Activated CD4-positive, alpha-beta T cell treated with anti-CD3 and anti-CD28 coated beads, Interleukin-2, amount 50 U/mL, for 1 hour (primary cell): ENCODE measurements around the gene LRWD1.
A peak's percentile ranks its signal among the peaks of the same experiment; 100 is the strongest.
"Not testable (repeated sequence)": the region's sequence is repeated elsewhere in the genome, so short reads cannot be mapped to it uniquely, and the experiment has no call there.

Source experiments
- DNase-seq: peaks from one replicate; pipeline ENCODE4 v3.0.0-alpha.2; 2020

Gene LRWD1

DNA sequence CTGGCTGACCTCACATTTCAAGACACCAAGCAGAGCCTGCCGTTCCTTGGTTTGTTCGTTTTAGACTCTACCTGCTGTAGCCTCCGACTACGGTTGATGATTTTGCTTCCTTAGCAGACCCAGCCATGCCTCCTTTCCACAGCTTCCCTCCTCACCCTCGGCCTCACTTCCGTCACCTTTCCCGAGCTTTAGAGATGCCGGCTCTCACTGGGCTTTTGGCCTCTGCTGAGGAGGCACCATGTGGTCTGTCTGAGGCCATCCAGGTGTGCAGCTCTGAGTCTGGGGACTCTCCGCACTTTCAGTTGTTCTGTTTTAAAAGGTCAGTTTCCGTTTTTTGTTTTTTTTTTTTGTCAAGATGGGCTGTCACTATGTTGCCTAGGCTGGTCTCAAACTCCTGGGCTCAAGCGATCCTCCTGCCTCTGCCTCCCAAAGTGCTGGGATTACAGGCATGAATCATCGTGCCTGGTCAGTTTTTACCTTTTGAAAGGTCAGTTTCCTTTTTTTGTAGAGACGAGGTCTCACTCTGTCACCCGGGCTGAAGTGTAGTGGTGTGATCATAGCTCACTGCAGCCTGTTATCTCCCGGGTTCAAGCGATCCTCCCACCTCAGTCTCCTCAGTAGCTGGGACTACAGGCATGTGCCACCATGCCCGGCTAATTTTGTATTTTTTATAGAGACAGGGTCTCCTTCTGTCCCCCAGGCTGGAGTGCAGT lies 19.7 kb upstream of the LRWD1 start:
- DNase-seq: no peak

DNA sequence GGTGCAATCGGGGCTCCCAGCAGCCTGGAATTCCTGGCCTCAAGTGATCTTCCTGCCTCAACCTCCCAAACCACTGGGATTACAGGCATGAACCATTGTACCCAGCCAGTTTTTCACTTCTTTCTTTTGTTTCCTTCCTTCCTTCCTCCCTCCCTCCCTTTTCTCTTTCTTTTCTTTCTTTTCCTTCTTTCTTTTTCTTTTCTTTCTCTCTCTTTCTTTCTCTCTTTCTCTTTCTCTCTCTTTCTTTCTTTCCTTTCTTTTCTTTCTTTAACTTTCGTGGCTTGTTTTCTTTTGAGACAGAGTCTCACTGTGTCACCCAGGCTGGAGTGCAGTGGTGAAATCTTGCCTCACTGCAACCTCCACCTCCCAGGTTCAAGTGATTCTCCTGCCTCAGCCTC lies 19.1 kb upstream of the LRWD1 start:
- DNase-seq: no peak

DNA sequence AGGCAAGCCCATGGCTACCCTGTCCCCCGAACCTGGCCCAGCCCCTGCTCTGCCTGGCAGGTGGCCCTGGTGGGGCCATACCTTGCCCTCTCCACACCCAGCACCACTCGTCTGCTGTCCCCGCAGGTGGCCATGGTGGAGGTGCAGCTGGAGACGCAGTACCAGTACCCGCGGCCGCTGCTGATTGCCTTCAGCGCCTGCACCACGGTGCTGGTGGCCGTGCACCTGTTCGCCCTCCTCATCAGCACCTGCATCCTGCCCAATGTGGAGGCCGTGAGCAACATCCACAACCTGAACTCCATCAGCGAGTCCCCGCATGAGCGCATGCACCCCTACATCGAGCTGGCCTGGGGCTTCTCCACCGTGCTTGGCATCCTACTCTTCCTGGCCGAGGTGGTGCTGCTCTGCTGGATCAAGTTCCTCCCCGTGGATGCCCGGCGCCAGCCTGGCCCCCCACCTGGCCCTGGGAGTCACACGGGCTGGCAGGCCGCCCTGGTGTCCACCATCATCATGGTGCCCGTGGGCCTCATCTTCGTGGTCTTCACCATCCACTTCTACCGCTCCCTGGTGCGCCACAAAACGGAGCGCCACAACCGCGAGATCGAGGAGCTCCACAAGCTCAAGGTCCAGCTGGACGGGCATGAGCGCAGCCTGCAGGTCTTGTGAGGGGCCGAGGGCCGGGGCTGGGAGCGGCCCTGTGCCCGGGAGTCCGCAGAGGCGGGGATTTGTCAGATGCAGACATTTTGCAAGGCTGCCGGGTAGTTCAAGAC lies 18.2 kb upstream of the LRWD1 start:
- no peak for DNase-seq

DNA sequence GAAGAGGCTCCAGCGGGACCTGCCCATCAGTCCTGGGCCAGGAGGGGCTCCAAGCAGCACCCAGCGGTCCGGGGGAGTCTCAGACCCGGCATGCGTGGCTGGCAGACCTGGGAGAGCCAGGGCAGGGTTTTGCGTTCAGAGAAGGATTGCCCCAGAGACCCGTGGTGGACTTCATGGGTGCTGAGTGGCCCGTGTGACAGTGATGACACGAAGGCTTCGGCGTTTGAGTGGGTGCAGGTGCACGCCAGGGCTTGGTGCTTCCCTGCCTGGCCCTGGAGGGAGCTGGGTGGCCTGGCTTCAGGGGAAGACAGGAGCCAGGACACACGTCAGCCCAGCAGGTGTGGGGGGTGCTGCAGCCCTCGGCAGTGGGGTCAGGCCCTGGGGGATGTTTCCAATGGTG lies 17.5 kb upstream of the LRWD1 start:
- no peak for DNase-seq

DNA sequence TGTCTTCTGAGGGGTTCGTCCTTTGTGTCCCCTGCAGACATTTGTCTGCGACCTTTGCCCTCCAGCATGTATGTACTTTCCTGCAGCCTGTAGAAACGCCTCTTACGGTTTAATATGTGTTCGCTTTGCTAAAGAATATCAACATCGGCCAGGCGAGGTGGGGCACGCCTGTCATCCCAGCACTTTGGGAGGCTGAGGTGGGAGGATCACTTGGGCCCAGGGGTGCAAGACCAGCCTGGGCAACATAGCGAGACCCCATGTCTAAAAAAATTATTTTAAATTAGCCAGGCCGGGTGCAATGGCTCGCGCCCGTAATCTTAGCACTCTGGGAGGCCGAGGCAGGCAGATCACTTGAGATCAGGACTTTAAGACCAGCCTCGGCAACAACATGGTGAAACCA lies 15.6 kb upstream of the LRWD1 start:
- DNase-seq: no peak

DNA sequence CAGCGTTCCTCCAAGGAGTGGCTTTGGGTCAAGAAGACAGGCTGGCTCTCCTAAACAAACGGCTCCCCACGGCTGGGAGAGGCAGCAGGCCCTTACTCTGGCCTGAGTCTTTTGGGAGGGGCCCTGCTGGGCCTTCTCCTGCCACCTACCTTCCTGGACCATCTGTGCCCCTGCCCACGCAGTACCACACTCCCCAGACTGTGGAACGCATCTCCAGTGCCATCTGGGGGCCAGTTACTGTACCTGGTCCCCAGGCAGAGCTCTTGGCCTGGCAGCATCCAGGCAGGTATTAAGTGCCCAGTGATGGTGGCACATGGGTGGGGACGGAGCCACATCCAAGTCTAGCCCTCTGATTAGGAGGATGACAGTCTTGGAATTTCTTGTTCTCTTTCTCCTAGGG lies 14.5 kb upstream of the LRWD1 start:
- peak; percentile 60 for DNase-seq

DNA sequence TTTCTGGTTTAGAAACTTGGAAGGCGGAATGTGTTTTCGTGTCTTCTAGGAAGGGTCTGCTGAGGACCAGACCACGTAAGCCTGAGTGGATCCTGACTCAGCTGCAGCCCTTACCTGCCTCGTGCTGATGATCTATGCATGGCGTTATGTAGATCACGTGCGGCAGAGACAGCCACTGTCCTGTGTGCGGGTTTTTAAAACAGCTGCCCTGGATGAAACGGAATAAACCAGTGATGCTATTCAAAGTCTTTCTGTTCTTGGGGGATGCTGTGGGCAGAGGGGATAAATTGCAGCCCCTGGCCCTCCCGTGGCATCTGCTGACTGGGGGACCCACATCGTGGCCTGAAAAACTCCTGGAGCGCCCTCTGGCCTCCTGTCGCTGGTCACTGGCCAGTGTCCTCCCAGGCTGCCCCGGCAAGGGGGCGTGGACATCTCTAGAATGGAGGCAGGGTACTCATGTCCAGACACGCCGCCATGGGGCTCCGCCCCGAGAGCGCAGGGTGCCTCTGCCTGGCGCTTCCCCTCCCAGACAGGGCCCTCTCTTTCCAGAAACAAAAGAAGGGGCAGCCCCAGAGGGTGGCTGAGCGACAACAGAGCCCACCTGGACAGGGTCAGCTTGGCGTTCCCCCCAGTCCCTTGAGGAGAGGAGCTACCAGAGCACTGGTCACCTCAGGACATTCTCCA lies 13.3 kb upstream of the LRWD1 start:
- no peak for DNase-seq

DNA sequence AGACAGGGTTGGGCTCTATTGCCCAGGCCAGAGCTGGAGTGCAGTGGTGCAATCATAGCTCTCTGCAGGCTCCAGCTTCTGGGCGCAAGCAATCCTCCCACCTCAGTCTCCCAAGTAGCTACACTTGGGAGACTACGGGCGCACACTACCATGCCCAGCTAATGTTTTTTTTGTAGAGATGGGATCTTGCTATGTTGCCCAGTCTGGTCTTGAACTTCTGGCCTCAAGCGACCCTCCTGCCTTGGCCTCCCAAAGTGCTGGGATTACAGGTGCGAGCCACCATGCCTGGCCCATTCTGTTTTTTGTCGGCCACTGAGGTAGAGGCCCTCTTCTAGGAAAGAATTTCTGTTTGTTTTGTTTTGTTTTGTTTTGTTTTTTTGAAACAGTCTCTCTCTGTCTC lies 12.3 kb upstream of the LRWD1 start:
- DNase-seq: no peak

DNA sequence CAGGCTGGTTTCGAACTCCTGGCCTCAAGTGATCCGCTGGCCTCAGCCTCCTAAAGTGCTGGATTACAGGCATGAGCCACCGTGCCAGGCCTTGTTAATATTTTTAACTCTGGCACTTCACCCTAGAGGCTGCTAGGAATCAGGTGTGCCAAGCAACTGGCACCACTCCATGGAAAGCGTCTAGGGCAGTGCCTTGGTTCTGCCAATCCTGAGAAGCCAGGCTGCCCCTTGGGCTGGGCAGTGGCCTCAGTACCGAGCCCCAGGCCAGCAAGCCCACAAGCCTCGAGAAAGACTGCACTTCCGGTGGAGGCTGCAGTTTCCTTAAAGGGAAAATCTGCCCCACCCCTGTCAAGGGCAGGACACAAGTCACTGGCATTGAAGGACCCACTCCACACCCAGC lies 11.5 kb upstream of the LRWD1 start:
- no peak for DNase-seq

DNA sequence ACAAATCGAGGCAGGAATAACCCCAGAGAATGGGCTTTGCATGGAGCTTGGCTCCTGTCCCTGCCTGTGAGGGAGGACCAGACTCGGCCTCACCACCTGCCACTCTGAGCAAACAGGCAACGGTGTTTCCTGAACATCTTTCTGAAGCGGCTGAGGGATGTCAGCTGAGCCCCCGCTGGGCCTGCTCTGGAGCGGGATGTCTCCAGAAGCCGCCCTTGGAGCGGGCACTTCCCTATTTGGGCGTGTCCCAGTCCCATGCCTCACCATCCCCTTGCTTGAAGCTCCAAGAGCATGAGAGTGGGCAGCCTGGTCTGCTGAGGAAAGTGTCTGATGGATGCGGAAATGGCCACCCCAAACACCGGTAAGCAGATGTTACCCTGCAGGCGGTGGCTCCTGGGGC lies 10.3 kb upstream of the LRWD1 start:
- no peak for DNase-seq

DNA sequence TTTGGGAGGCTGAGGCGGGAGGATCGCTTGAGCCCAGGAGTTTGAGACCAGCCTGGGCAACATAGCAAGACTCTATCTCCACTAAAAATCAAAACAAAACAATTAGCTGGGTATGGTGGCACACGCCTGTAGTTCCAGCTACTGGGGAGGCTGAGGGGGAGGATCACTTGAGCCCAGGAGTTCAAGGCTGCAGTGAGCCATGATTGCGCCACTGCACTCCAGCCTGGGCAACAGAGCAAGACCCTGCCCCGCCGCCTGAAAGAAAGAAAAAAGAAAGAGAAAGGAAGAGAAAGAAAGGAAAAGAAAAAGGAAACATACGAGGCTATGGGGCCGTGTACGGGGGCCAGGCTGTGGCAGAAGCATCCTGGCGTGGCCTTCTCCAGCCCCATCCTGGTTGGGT lies 9.9 kb upstream of the LRWD1 start:
- not testable (repeated sequence) for DNase-seq

DNA sequence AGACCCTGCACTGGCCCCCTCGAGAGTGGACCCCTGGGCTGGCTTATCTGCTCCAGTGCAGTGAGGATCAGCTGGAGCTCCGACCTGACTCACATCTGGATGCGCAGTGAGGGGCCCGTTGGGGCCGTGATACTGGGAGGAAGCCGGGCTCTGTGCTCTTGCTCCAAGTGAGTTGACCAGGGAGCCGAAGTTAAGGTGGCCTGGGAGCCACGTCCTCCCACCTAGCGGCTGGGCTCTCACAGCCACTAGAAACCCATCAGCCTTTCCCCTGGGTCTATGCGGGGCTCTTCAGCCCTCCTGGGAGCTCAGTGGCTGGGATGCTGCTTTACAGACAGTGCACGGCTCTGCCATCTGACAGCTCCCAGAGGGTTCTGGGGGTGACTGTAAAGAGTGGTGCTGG lies 9.2 kb upstream of the LRWD1 start:
- no peak for DNase-seq

DNA sequence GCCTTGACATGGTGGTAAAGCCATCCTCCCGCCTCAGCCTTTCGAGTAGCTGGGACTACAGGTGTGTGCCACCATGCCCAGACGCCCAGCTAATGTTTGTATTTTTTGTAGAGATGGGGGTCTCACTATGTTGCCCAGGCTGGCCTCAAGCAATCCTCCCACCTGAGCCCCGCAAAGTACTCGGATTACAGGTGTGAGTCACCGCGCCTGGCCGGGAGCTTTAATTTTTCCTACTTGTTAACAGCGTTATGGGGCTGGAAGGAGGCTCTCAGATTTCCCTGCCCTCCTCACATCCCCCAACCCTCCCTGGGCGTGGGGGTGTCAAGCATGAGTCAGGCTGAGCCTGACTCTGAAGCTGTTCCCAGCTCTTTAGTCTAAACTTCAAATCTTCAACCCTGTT lies 8.5 kb upstream of the LRWD1 start:
- DNase-seq: no peak

DNA sequence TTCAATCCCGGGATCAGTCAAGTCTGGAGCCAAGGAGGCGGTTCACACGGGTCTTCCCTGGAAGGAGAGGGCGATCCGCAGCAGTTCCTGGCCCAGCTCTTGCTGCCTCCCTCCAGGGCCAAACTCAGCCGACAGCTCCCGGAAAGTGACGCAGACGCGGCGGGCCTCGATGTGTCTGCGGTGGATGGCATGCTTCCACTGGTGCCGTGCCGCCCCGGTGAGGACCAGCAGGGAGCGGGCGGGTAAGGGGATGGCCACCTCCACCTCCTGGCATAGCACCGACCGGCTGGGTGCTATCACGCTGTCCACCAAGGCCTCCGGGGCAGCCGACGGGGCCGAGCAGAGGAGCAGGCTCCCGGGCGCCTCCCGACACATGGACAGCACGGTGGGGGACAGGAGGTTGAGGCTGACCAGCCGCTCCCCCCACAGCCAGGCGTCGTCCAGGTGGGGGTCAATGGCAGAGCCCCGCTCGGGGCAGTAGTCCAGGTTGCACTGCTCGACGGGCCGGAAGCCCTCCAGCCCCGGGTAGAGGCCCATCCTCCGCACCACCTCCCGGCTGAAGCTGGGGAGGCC lies 7.3 kb upstream of the LRWD1 start:
- no peak for DNase-seq

DNA sequence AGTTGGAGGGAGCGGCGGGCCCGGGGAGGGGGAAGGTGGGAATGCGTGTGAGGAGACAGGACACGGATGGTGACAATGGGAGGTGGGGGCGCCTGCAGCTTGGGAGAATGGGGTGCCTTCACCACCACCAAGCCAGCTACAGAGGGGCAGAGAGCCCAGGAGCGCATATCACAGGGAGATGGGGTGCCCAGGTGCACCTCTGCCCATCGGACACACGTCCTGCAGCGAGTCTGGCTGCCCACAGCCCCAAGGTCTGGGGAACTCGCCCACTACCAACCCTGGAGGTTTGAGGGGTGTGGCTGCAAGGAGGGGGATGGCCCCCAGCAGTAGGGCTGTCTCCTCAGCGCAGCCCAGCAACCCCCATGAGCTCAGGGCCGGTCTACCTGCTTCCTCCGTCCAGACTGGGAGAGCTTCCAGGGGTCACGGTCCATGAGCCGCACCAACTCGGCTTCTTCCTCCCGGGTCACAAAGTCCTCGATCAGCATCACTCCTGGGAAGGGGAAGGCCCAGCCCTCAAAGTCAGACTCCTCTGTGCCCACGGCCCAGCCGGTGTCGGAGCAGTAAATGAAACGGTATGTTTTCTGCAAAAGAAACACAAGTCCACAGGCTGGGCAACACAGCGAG lies 5.5 kb upstream of the LRWD1 start:
- no peak for DNase-seq

DNA sequence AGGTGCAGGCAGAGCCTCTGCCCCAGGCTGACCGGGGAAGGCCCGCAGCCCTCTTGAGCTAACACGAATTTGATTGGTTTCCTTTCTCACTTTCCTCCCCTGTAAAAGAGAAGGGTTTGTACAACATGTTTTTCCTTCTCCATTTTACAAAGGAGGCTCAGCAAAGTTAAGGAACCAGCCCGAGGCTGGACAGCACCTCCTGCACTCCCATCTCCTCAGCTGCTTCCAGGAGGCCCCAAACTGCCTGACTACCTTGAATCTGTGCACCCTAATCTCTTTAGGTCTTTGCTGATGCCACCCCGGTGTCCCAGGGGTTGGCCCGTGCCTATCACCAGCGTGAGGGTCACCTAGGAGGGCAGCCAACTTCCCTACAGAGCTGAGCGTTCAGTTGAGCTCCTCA lies 4.3 kb upstream of the LRWD1 start:
- no peak for DNase-seq

DNA sequence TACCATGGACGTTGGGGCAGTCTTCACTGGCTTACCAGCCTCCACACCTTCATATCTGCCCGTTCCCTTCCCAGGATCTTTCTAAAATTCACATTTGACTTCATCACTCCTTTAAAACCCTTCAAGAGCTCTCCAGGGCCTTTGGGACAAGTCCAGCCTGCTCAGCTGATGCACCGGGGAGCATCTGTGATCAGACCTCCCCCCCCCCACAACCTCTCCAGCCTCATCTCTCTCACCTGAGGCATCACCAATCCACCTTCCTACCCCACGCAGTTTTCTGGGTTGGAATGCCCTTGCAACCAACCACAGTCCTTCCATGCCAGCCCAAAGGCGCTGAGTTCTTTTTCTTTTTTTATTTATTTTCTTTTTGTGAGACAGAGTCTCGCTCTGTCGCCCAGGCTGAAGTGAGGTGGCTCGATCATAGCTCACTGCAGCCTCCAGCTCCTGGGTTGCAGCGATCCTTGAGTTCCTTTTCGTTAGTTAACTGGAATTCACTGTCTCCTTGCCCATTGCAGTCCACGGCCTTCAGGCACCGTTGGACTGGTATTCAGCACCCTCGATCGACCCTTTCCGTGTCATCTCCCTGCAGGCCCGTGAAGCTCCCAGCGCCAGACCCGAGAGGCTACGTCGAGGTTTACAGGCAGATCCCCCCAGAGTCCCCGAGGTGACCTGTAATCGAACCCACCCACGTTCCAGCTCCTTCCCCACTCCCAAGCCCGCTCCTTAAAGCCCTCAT lies 775 bp upstream of the LRWD1 start:
- peak; percentile 9 for DNase-seq

DNA sequence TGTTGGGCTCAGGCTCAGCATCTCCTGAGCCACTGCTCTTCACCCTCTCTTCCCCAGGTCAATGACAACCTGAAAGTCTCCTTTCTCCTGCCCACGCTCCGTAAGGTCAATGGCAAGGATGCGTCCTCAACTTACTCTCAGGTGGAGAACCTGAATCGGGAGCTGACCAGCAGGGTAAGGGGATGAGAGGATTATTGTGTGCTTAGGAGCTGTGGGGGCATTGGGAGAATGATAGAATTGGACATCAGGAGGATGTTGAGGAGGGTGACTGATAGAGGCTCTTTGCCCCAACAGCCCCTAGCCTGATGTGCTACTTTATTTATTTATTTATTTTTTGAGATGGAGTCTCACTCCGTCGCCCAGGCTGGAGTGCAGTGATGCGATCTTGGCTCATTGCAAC lies 1.3 kb downstream of the LRWD1 start:
- DNase-seq: no peak

DNA sequence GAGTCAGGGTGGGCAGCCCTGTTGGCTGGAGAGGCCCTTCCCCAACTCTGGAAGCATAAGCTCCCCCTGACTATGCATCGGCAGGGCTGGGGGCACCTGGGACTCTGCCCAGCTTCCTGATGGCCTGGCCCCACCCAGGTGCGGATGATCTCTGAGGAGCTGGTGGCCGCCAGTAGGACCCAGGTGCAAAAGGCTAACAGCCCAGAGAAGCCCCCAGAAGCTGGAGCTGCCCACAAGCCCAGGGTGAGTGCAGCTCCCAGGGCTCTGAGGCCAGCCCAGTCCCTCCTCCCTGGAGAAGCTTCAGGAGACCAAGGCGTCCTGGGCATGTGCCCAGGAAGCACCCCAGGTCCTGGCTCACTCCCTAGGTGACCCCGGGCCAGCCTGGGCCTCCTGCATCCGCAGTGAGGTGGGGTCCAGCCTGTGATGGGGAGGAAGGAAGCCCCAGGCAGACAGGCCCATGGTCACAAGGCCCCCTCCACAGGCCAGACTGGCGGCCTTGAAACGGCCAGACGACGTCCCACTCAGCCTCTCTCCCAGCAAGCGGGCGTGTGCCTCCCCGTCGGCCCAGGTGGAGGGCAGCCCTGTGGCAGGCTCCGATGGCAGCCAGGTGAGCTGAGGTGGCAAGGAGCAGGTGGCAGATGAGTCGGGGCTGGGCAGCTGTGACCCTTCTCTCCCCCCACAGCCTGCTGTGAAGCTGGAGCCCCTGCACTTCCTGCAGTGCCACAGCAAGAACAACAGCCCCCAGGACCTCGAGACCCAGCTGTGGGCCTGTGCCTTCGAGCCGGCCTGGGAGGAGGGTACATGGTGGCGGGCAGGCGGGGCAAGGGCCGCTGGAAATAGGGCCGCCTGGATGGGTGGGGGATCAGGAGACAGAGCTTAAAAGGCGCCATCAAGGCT lies 3.0 kb downstream of the LRWD1 start:
- DNase-seq: no peak

DNA sequence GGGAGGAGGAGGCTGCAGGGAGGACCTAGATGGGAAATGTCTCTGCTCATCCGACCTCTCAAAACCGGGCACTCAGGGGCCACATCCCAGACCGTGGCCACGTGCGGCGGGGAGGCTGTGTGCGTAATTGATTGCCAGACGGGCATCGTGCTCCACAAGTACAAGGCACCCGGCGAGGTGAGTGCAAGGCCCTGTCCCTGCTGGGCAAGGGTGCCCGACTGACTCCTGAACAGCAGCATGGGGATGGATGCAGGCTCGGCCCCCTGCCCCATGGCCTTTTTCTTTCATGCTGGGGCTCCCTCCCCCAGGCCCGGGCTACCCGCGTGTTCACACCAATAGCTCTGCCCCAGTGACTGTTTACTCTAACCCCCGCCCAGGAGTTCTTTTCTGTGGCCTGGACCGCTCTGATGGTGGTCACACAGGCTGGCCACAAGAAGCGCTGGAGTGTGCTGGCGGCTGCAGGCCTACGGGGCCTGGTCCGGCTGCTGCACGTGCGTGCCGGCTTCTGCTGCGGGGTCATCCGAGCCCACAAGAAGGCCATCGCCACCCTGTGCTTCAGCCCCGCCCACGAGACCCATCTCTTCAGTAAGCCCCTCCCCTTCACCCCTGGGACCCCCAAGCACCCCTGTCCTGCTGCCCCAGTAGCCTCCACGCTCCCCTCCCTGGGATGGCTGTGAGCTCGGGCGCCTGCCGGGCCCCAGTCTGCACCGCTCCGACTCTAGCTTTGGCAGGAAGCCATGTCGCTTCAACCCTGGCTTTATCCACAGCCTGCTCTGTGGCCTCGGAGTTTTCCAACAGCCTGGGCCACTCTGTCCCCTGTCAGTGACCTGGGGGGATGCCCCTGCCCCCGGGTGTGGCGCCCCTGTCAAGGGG lies 3.9 kb downstream of the LRWD1 start:
- no peak for DNase-seq
